HG02870 (cell line): ENCODE data around the gene FRMD4A.
"Not testable (repeated sequence)": the region's sequence is repeated elsewhere in the genome, so short reads cannot be mapped to it uniquely, and the experiment has no call there.

Experiments
- ATAC-seq: cut with Tn5 transposase; IDR thresholded peaks from one replicate; pipeline ENCODE4 v1.9.1; 2021; ENCODE audit warnings: mild to moderate bottlenecking, moderate library complexity; ENCODE audit not compliant: unreplicated experiment

Gene FRMD4A

DNA sequence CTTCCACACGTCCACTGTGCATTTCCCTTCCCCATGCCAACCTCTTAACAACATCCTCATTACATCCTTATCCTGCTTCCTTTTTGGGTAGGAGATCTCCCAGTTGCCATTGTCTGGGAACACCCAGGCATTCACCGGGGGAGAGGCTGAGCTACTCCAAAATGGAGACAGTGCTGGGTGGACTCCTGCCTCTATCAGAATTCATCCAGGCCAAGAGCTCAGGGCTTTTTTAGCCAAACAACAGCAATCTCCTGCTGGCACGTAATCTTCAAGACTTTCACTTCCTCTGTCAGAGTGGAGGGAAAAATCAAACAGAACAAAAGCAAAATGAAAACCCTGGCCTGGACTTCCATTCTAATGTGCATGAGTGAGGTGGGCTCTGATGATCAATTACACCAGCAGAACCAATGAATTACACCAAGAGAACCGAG is 499.0 kb downstream of the FRMD4A start:
- no peak for ATAC-seq

DNA sequence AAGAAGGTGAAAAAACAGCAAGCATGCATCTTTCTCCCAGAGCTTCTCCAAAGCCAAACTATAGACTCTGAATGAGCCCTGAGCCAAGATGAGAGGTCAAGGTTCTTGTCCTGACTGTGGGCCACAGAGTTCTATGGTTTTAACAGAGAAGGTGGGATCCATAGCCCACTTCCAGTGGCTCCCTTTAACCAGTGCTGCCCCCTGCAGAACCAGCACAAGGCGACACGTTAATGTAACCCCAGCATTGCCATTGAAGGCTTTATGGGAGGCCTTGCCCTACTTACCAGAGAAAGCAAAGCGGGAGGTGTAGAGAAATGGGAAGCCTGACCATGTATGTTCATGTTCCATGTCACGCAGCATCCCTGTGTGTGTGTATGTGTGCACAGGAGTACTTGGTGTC is 500.3 kb downstream of the FRMD4A start:
- ATAC-seq: no peak

DNA sequence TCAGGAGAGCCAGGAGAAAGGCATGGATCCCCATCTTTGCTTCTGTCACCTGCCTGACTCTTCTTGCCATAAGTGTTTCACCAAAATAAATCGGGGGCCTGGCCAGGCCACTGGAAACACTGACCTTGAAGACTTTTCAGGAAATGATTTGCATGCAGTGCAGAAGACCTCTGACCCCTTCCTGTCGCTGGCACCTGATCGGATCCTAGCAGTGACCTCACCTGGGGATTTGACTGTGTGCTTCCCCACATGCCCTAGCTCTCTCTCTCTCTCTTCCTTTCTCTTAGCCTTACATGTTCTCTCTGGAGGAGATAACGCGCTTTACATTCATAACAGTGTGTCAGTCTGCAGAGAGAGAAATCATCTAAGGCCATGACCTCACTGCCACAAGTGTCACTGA is 500.9 kb downstream of the FRMD4A start:
- no peak for ATAC-seq

DNA sequence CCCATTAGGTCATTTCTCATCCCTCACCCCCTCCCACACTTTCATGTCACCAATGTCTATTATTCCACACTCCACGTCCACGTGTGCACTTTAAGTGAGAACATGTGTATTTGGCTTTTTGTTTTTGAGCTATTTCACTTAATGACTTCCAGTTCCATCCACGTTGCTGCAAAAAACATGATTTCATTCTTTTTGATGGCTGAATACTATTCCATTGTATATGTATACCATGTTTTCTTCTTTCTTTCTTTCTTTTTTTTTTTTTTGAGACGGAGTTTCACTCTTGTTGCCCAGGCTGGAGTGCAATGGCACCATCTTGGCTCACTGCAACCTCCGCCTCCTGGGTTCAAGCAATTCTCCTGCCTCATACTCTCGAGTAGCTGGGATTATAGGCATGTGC is 502.4 kb downstream of the FRMD4A start:
- not testable (repeated sequence) for ATAC-seq

DNA sequence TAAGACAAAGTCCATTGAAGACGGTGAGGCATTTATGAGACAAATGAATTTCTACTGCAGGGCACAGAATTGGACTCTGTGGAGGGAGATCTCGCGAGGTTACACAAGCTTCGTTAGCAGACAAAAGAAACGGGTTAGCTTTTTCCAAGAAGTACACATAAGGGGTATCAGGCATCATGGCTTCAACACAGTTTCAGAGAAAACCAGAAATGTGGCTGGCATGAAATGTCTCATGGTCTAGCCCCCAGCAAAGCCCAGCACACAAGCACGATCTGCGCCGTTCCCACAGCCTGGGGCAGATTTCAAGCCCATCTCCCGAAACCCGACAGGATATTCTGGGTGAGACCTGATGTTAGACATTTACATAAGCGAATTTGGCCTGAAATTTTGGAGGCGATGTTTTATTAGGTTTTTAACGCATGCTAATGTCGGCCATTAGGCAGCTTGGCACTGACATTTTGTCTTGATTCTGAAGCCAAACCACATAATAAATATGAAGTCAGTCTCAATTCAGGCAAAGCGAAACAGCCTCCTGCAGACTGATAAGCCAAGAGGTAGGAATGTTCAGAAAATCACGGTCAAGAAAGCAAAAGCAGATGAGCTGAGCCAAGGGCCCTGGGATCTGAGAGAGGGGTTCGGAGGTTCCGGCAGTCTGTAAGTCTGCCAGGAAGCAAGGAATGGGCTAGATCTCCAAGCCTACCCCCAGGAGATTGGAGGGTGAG is 503.5 kb downstream of the FRMD4A start:
- ATAC-seq: no peak

DNA sequence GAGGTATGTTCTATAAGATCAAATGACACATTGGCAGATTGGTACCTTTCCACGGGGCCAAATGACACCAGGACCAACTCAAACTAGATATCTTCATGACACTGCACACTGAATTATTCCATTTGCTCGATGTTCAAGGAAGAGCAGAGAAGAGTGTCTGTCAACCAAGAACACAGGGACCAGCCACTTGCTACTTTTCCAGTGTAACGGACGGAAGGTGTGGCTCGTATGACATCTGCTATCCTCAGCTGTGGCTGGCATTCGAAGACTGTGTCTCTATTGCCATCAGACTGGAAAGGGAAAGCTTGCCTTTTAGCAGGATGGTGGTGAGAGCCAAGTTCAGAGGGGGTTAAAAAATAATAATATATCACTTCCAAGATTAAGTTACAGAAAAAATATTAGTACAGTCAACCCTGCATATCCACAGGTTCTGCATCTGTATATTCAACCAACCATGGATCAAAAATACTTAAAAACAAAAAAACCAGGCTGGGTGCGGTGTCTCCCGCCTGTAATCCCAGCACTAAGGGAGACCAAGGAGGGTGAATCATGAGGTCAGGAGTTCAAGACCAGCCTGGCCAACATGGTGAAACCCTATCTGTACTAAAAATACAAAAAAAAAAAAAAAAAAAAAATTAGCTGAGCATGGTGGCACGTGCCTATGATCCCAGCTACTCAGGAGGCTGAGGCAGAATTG is 506.9 kb downstream of the FRMD4A start:
- ATAC-seq: no peak

DNA sequence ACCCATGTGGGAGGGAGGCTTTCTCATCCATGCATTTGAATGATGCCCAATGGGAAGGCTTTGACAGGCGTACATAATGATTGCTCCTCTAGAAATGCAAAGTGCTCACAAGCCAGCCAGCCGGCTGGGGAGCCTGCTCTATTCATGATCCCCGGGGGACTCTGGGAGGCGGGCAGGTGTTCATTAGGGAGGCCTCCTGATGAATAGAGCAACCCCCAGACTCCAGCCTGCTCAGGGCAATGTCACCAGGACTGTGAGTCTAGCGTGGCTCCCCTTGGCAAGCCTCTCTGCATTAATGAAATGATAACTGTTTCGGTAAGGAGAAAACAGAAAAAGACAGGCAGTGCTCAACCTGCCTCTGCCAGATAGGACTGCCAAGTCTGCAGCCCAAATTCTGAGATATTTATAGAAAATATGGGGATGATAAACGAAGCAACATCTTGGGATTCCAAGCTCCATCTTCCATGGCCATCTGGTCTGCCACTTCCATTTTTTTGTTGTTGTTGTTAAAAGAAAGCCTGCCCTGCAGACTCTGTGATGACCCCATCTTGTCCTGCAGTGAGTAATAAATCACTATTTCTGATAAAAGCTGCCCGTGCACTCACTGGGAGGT is 507.5 kb downstream of the FRMD4A start:
- ATAC-seq: no peak

DNA sequence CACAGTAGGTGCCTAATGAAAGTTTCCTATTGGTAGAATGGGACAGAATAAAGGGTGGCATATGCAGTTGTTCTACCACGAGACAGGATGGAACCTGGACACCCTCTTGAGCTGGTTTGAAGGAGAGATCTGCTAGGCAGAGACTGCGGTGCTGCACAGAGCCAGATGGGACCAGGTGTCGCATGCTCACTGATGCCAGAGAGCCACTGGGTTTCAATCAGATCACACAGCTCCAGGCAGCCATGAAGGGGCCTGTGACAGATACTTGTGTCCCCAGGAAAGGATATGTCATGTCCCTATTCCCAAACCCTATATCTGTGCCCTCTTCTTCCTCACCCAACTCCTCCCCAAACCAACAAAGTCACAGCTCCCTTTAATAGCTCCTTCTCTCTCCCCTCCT is 508.2 kb downstream of the FRMD4A start:
- no peak for ATAC-seq

DNA sequence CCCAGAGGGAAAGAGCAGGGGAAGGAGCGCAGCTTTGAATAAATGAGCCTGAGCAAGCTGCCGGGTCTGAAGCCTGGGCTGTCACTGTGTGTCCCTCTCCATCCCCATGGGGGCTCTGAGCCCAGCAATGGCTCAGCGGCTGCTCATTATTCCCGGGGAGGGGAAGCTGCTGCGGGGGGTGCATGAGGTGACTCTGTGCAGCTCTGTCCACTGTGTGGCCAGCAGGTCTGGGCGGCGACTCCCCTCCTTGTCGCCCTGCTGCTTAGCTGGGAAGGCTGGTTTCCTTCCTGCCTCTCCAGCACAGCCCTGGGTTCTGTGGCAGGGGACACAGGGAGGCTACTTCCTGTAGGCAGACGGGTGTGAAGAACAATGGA is 509.8 kb downstream of the FRMD4A start:
- ATAC-seq: no peak

DNA sequence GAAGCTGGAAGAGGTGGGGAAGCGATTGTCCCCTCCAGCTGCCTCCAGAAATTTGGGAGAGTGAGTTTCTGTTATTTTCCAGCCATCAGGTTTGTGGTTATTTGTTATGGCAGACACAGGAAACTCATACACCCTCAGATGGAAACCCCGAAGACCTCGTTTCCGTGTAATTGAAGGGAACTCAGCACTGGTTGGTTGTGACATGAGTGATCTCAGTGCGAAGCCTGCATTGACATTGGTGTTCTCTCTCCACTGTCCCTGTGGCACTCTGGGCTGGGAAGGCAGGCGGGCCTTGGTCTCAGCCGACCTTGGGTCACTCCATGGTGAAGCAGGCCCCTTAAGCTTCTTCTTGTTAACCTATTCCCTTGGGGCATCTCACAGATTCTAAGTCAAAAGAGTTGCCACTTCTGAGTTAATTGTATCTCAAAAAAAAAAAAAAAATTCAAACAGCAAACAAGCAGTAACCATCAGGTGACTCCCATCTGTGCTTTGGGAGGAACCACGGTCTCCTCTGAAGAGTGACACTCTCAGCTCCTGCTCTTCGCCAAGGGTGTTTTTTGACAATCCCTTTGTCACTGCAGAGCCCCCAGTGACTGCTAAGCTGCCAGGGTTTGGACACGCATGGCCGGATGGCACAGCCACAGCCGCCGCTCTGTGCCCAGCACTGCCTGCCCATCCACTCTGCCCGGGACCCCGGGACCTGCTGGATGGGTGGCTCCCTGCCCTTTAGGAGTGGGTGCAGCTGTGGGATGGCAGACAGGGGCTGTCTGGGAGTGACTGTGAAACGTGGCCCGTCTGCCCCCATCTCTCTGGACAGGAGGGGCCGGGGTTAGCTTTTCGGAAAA is 510.4 kb downstream of the FRMD4A start:
- no peak for ATAC-seq

DNA sequence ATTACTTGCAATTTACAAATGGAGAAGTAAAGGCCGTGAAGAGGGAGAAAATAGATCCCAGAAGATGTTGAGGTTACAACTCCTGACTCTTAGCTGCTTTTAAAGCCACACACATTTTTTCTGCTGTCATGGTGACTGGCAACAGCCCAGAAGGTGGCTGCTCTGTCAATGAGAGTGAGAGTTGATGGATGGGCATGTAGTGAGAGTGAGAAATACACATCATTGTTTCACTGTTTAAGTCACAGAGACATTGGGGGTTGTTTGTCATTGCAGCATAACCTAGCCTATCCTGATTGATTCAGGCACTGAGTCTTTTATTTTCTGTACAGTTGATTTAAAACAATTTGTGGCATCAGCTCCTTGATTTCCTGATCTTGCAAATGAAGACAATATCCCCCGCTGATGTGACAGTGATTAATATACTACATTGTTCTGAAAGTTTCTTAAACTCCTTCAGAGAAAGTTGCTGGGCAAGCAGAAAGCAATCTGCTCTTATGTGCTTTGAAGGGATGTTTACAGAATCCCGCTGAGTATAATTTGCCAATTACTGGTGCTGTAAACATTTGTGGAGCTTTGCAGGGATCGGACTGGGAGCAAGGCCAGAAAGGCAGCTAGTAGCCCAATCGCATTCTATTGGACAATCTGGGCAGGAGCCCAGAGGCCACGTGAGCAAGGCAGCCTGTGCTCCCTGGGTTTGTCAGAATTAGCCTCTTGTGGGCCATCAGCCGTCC is 514.4 kb downstream of the FRMD4A start:
- ATAC-seq: no peak

DNA sequence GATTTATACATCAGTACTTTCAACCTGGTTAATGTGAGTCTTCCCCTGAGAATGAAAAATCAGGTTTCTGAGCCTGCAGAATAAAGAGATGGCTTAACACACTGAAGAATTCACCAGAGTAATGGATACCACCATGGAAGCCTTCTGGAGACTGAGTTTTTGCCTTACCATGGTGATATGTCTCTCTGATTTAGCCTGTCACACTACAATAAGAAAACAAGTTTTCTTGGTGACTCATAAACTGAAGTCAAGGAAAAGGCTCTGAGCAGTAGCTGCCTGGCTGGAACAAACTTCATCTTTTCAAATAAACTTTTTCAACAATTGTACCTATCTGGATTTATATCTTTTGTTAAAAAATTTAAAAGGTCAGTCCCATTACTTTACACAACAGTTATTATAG is 515.0 kb downstream of the FRMD4A start:
- ATAC-seq: no peak

DNA sequence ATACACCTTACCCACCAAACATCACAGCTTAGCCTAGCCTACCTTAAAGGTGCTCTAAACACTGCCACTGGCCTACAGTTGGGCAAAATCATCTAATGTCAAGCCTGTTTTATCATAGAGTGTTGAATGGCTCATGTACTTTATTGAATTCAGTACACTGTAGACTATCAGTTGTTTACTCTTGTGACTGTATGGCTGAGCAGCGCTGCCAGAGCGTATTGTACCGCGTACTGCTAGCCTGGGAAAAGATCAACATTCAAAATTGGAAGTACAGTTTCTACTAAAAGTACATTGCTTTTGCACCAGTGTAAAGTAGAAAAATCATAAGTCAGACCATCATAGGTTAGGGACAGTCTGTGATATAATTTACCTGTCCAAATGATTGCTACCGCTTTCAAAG is 517.2 kb downstream of the FRMD4A start:
- ATAC-seq: no peak

DNA sequence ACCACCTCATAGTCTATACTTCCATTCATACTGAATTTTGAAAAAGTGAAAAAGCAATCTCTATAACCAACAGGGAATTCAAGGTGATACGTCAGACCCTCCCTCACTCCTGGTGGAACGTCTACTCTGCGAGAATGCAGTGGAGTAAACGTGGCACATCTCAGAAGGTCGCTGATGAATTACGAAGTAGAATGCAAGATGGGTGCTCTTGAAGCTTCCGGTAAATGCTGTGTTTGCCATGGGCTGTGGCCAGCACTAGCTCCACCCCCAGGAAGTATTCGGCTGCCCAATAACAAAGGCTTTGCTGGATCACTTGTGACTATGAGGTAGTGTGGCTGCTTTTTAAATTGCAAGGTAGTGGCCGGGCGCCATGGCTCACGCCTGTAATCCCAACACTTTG is 517.9 kb downstream of the FRMD4A start:
- ATAC-seq: no peak

DNA sequence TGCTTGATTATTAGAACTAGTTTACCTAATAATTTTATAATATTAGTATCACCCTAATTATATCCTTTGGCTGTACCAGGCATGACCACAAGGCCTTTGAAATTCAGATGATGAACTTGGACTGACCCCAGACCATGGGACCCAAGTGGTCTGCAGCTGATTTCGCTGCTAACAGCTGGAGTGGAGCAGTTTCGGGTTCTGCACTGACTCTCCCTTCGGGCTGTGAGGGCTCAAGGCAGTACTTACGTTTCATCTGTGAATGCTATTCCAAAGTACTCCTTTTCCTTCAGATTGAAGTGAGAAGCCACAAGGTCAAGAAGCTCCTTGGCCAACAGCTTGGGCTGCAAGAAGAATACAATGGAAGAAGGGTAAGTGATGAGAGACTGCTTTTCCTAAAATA is 520.2 kb downstream of the FRMD4A start:
- ATAC-seq: no peak

DNA sequence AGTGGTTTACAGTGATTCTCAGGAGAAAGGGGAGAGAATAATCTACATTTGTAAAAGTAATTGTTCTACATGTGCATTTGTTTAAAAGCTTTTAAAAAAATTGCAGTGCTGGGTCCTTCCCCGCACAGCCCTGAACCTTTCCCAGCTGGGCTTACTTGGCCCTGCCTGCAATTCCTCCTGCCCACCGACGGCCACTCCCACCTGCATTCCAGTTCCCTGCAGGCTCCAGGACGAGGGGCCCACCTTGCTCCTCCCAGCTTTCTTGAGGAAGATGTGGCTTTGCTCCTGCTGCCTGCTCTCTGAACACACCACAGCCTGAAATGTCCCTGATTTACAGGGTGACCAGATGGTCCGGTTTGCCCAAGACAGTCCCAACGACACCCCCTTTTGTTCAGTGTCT is 521.3 kb downstream of the FRMD4A start:
- ATAC-seq: no peak

DNA sequence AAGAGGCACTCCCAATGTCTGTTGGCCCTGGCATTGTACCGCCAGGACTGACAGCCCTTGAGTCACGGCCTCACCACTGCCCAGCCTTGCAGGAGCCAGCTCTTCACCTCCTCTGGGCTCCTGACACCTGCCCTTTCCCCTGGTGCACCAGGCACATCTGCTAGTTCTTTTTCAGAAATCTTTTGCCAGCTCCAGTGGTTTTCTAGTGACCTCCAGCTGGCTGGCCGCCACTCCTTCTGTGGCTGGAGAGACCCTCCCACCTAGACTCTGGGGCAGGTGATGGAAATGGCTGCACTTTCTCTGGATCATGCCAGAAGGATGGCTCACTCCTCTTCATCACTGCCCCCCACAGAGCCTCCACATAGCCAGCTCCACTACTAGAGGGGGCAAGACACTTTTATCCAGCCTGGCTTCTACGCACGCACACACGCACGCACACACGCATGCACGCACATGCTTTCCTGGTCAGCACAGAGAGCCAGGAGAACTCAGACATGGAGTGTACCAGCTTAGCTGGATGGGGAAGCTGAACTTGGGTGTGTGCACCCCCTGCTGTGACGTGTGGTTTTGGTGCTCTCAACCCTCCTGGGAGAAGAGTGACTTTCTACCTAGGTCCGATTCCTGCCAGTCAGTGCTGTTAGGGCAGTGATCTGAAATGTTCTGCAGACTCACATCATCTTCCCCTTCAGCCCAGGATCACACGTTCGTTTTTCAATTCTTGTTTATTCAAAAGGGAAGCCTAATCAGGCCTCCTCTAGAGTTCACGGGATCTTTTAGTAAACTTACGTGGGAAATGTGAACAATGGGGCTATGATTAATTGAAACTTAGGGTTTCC is 522.0 kb downstream of the FRMD4A start:
- no peak for ATAC-seq

DNA sequence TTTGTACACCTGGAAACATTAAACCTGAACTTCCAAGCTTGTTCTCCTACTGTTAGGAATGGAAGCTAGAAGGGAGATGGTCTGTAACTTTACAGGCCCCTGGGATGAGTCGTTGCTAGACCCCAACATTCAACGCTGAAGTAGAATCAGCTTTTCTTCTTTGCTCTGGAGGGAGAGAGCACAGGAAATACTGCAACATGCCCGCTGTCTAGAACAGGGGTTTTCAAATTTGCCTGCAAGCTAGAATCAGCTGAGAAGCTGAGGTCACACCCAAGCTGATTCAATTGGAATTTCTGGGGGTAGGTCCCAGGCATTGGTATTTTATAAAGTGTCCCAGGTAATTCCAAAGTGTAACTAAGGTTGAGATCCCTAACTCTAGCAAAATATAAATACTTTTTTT is 524.3 kb downstream of the FRMD4A start:
- ATAC-seq: no peak

DNA sequence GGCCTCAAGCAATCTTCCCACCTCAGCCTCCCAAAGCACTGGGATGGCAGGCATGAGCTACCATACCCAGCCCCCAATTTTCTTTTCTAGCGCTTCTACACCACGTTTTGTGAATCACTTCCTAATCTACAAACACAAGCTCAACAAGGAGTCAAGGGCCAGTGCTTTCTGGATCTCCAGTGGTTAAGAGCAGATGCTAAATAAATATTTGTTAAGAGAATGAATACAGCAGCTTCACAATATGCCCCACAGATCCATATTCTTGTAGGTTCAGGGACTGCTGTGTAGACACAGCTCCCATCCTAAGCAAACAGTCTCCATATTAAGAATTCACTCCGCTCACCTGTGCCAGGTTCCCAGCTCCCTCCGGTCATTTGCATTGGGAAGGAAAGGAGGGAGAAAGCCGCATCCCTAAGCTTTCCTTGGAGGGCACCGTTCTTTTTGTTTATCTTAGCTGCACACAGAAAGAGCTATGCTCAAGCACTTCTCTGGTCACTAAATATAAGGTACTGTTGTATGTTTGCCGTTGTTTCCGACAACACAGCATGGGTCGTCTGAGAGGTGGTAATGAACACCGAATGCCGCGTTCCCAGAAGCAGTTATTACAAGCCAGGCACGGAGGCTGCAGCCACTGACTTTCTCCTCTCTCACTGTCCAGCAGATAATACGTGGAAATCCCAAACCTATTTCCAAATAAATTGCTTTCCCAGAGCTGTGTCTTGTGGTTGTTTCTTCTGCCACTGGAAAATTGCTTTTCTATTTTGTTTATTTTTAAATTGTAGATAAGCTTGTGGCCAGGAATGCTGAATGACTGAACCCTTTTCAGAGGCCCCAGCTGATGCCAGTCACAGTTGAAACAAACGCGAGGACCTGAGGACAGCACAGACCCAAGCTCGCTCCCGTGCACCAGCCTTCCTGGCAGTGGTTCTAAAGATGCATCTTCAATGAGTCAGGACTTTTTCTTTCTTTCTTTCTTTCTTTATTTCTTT is 526.9 kb downstream of the FRMD4A start:
- no peak for ATAC-seq
